Thoracic aorta (tissue), 2 donors: ENCODE measurements around the gene TNRC6A. TPM values are rescaled to one million over a fixed set of nuclear protein-coding genes. Genes with fewer than 3 reads are reported as not detected.

Experiments used
- ATAC-seq: fragments of 150-250 bp; one replicate; pipeline ENCODE4 v1.8.0; 2017; ENCODE audit warnings: low read depth; ENCODE audit not compliant: insufficient number of reproducible peaks, low FRiP score
- DNase-seq: peaks from one replicate; pipeline ENCODE4 v3.0.0-alpha.2; 2020; ENCODE audit warnings: low spot score
- H3K27ac ChIP-seq, 2 donors: fragments of 200-600 bp; sonication (generic); 1 replicate in 1 of 2; 2 replicates in 1 of 2; pipeline ENCODE4 v1.5.1; 2016; ENCODE audit warnings: mild to moderate bottlenecking in 2 of 2, moderate library complexity in 2 of 2
- H3K27me3 ChIP-seq: fragments of 200-600 bp; sonication (generic); replicated peaks from 2 replicates; pipeline ENCODE4 v1.6.0; 2016; ENCODE audit warnings: mild to moderate bottlenecking; ENCODE audit not compliant: insufficient read depth
- H3K36me3 ChIP-seq: fragments of 200-600 bp; sonication (generic); one replicate; pipeline ENCODE4 v1.5.1; 2016
- H3K4me1 ChIP-seq, 2 donors: fragments of 200-600 bp; sonication (generic); 1 replicate in 1 of 2; 2 replicates in 1 of 2; pipeline versions ENCODE4 v1.5.1 to v1.6.0; 2016; ENCODE audit warnings: low read depth in 2 of 2, mild to moderate bottlenecking in 1 of 2; ENCODE audit not compliant: control insufficient read depth in 1 of 2
- H3K4me3 ChIP-seq: fragments of 200-600 bp; sonication (generic); 2 replicates; pipeline ENCODE4 v1.5.1; 2016; ENCODE audit warnings: mild to moderate bottlenecking
- H3K9me3 ChIP-seq: fragments of 200-600 bp; sonication (generic); 2 replicates; pipeline ENCODE4 v1.5.1; 2016
- total RNA-seq, 2 donors: library from RNA; depleted of rRNA; stranded (reverse); fragments of >200 nt; gene quantifications; one replicate each; pipeline versions ENCODE4 v1.1.0 to v1.2.3, GENCODE V29; 2016
- TF ChIP-seq, protein P1 (sequence below): fragments of 200-600 bp; sonication (generic); IDR thresholded peaks from one replicate; pipeline ENCODE4 v1.5.1; 2019; ENCODE audit warnings: antibody characterized with exemption

Gene TNRC6A
- total RNA-seq, 2 donors from 2014 or later = 45.6 to 85.4 TPM

GRCh38 chr16:24713379-24713778, 16.1 kb upstream of the TNRC6A start:
- DNase-seq (no peak), ATAC-seq (no peak)
- Histone ChIP-seq H3K36me3 (no peaks in the 10 kb centered on the region), H3K27me3 (no peaks in the 10 kb centered on the region), H3K4me3 (no peak overlapping the region), H3K9me3 (peaks cover 5% of the 10 kb centered on the region), H3K4me1 (peaks cover 3 to 15% of the 10 kb centered on the region in 2 donors), H3K27ac (no peak overlapping the region)
- TF ChIP-seq, protein P1, sequence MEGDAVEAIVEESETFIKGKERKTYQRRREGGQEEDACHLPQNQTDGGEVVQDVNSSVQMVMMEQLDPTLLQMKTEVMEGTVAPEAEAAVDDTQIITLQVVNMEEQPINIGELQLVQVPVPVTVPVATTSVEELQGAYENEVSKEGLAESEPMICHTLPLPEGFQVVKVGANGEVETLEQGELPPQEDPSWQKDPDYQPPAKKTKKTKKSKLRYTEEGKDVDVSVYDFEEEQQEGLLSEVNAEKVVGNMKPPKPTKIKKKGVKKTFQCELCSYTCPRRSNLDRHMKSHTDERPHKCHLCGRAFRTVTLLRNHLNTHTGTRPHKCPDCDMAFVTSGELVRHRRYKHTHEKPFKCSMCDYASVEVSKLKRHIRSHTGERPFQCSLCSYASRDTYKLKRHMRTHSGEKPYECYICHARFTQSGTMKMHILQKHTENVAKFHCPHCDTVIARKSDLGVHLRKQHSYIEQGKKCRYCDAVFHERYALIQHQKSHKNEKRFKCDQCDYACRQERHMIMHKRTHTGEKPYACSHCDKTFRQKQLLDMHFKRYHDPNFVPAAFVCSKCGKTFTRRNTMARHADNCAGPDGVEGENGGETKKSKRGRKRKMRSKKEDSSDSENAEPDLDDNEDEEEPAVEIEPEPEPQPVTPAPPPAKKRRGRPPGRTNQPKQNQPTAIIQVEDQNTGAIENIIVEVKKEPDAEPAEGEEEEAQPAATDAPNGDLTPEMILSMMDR = no peak

- Histone ChIP-seq H3K9me3 (peaks cover 5% of the 10 kb centered on the region), H3K4me1 (peaks cover 6 to 38% of the 10 kb centered on the region in 2 donors), H3K27me3 (no peaks in the 10 kb centered on the region), H3K4me3 (no peak overlapping the region), H3K27ac (no peak overlapping the region), H3K36me3 (no peaks in the 10 kb centered on the region)
- TF ChIP-seq, protein P1 = no peak
- DNase-seq (no peak), ATAC-seq (no peak)
These were observed 12.0 kb upstream of the TNRC6A start for GRCh38 chr16:24717411-24717810.

DNA sequence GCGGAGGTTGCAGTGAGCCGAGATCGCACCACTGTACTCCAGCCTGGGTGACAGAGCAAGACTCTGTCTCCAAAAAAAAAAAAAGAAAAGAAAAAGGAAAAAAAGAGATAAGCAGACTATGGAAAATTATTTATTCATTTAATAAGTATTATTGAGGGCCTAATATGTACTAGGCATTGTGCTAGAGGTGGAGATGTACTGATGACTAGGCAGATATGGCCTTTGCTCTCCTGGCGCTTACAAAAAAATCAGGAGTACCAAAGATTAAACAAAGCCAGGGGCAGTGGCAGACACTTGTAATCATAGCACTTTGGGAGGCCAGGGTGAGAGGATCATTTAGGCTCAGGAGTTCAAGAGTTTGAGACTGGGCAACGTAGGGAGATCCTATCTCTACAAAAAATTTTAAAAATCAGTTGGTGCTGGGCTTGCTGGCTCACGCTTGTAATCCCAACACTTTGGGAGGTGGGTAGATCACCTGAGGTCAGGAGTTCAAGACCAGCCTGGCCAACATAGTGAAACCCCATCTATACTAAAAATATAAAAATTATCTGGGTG, 10.4 kb upstream of the TNRC6A start:
- DNase-seq (no peak), ATAC-seq (no peak)
- H3K4me3 ChIP-seq = no peak overlapping the region
- peaks cover 6 to 47% of the 10 kb centered on the region in 2 donors for H3K4me1 ChIP-seq
- no peaks in the 10 kb centered on the region for H3K27me3 ChIP-seq
- no peak overlapping the region for H3K27ac ChIP-seq
- no peaks in the 10 kb centered on the region for H3K36me3 ChIP-seq
- TF ChIP-seq, protein P1 = no peak
- no peaks in the 10 kb centered on the region for H3K9me3 ChIP-seq

DNA sequence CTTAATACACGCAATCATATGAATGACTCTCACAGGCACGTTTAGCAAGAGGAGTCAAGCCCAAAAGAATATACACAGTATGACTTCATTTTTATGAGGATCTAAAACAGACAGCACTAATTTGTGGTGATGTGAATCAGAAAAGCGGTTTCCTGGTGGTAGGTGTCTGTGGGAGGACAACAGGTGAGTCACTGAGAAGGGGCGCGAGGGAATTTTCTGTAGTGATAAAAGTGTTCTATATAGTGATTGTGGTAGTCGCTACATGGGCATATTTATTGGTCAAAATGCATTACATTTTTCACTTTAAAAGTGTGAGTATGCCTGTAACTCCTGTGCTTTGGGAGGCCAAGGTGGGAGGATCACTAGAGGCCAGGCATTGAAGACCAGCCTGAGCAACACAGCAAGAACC, 7.6 kb upstream of the TNRC6A start:
- no peak for ATAC-seq
- Histone ChIP-seq H3K4me1 (peaks cover 9 to 58% of the 10 kb centered on the region in 2 donors), H3K4me3 (no peak overlapping the region), H3K27me3 (no peaks in the 10 kb centered on the region), H3K9me3 (no peaks in the 10 kb centered on the region), H3K27ac (peak overlapping the region in 1 of 2 donors; percentile 61), H3K36me3 (no peaks in the 10 kb centered on the region)
- TF ChIP-seq, protein P1 = no peak
- no peak for DNase-seq

GRCh38 chr16:24723663-24724062, 5.8 kb upstream of the TNRC6A start:
- H3K9me3 ChIP-seq = no peaks in the 10 kb centered on the region
- DNase-seq (no peak), ATAC-seq (no peak)
- peaks cover 10 to 50% of the 10 kb centered on the region in 2 donors for H3K4me1 ChIP-seq
- no peaks in the 10 kb centered on the region for H3K36me3 ChIP-seq
- H3K27me3 ChIP-seq = no peaks in the 10 kb centered on the region
- no peak overlapping the region for H3K4me3 ChIP-seq
- TF ChIP-seq, protein P1 = no peak
- peak overlapping the region in 1 of 2 donors; percentile 6 for H3K27ac ChIP-seq
